Spleen (tissue), 11 donors: ENCODE measurements around the gene ABCA4. TPM values are rescaled to one million over a fixed set of nuclear protein-coding genes. Genes with fewer than 3 reads are reported as not detected.

ENCODE experiments used
- DNase-seq: peaks from one replicate; pipeline ENCODE4 v3.0.0-alpha.2; 2020
- H3K27ac ChIP-seq, 8 donors: fragments of 200-600 bp; sonication (generic) in 7 of 8; 1 replicate in 4 of 8; 2 replicates in 4 of 8; pipeline versions ENCODE4 v1.5.0 to v1.8.0; 2016 to 2021; ENCODE audit warnings: inconsistent platforms in 4 of 8, mild to moderate bottlenecking in 4 of 8, moderate library complexity in 1 of 8
- H3K27me3 ChIP-seq, 7 donors: fragments of 200-600 bp; sonication (generic) in 6 of 7; replicated peaks in 1 of 7; 1 replicate in 4 of 7; 2 replicates in 3 of 7; pipeline versions ENCODE4 v1.5.0 to v1.8.0; 2016 to 2021; ENCODE audit warnings: inconsistent platforms in 3 of 7, mild to moderate bottlenecking in 1 of 7
- H3K36me3 ChIP-seq, 6 donors: fragments of 200-600 bp; sonication (generic) in 5 of 6; 1 replicate in 4 of 6; 2 replicates in 2 of 6; pipeline versions ENCODE4 v1.5.0 to v1.8.0; 2016 to 2021; ENCODE audit warnings: inconsistent platforms in 2 of 6
- H3K4me1 ChIP-seq, 6 donors: fragments of 200-600 bp; sonication (generic) in 5 of 6; 1 replicate in 3 of 6; 2 replicates in 3 of 6; pipeline versions ENCODE4 v1.5.0 to v1.8.0; 2016 to 2021; ENCODE audit warnings: inconsistent platforms in 3 of 6
- H3K4me3 ChIP-seq, 8 donors: fragments of 200-600 bp; sonication (generic) in 7 of 8; 1 replicate in 4 of 8; 2 replicates in 4 of 8; pipeline versions ENCODE4 v1.5.0 to v1.8.0; 2016 to 2021; ENCODE audit warnings: inconsistent platforms in 4 of 8, mild to moderate bottlenecking in 4 of 8, moderate library complexity in 2 of 8
- H3K9me3 ChIP-seq, 8 donors: fragments of 200-600 bp; sonication (generic) in 7 of 8; 1 replicate in 4 of 8; 2 replicates in 4 of 8; pipeline versions ENCODE4 v1.5.0 to v1.8.0; 2016 to 2021; ENCODE audit warnings: inconsistent platforms in 4 of 8
- POLR2A ChIP-seq, 3 donors: fragments of 450-650 bp; IDR thresholded peaks; one replicate each; pipeline ENCODE4 v1.5.1; 2017; ENCODE audit warnings: antibody characterized with exemption in 3 of 3, mild to moderate bottlenecking in 1 of 3
- POLR2AphosphoS5 ChIP-seq, 3 donors: sonication (generic); formaldehyde crosslinking; IDR thresholded peaks; one replicate each; pipeline ENCODE4 v1.5.1; 2017; ENCODE audit warnings: antibody characterized with exemption in 3 of 3
- WGBS, 5 donors: extraction: QIAGEN DNeasy Blood & Tissue Kit in 3 of 5; methylation state at CpG; one replicate each; pipeline versions ENCODE4 v1.1.5 to v1.1.7; 2013 to 2018; 5-methylcytosine and 5-hydroxymethylcytosine counted together
- intact Hi-C: fragments of 100-400 bp; cut with DNase I; formaldehyde crosslinking; loops from one replicate; pipeline ENCODE4 v1.15.0; 2023; ENCODE audit warnings: low total_unique reads
- polyA plus RNA-seq, 3 donors: library from polyadenylated mRNA; stranded (reverse); fragments of 200-250 nt; gene quantifications; one replicate each; pipeline ENCODE4 v1.2.1, GENCODE V29; 2013
- total RNA-seq, 7 donors: library from RNA; depleted of rRNA in 3 of 7; stranded (reverse); fragments of >200 nt in 3 of 7; fragmentation: NEBNext Ultra II Directional in 4 of 7; extraction: Animal tissue kit (Norgen Biotek cat#: 25700) in 4 of 7; gene quantifications; one replicate each; pipeline versions ENCODE4 v1.1.0 to v1.2.1, GENCODE V29; 2016 to 2021
- TF ChIP-seq, protein P1 (sequence below), 11 experiments: fragments of 200-600 bp in 7 of 11; fragments of 450-650 bp in 4 of 11; sonication (generic) in 4 of 11; IDR thresholded peaks in 8 of 11; conservative IDR thresholded peaks in 3 of 11; 1 replicate in 7 of 11; 2 replicates in 4 of 11; pipeline versions ENCODE4 v1.4.0 to v1.8.0; 2016 to 2021; ENCODE audit warnings: antibody characterized with exemption in 11 of 11, inconsistent platforms in 4 of 11, mild to moderate bottlenecking in 1 of 11
- donor health status: healthy with polysubstance abuse.
- donor health status: DM: no; HTN: no; CAD: no; lungs with moderate emphysema.
- donor health status: DM: no; HTN: no; CAD: no.
- donor health status: Bipolar disorder and iron deficiency.
- donor health status: healthy.
- donor health status: DM: no; HTN: no; CAD: no.
- donor health status: DM: yes; HTN: yes; CAD: no.

ABCA4 gene
- total and polyA plus RNA-seq, 10 donors = 0.04 to 0.64 (median 0.24) TPM

DNA sequence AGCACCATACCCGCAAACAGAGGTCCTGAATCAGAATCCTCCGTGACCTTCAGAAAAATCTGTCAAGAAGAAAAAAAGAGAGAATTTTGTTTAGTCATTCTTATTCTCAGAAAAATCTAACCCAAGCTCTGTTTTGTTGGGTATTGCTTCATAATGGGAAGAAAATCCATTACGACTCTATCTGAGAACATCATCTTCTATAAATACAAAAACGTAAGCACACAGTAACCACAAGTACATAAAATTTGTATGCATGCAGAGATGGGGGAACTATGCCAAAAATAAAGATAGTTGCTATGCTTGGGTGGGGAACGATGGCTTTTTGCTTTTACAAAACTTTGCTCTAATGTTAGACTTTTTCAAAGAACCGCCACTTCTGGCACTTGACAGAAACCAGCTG lies 84.2 kb downstream of the ABCA4 start:
- peaks cover 0 to 19% (median 3%) of the 10 kb centered on the region in 6 donors for H3K4me1 ChIP-seq
- H3K27ac ChIP-seq = no peak overlapping the region
- no peak for TF ChIP-seq POLR2A (IDR thresholded peaks at IDR 0.05)
- TF ChIP-seq, protein P1, sequence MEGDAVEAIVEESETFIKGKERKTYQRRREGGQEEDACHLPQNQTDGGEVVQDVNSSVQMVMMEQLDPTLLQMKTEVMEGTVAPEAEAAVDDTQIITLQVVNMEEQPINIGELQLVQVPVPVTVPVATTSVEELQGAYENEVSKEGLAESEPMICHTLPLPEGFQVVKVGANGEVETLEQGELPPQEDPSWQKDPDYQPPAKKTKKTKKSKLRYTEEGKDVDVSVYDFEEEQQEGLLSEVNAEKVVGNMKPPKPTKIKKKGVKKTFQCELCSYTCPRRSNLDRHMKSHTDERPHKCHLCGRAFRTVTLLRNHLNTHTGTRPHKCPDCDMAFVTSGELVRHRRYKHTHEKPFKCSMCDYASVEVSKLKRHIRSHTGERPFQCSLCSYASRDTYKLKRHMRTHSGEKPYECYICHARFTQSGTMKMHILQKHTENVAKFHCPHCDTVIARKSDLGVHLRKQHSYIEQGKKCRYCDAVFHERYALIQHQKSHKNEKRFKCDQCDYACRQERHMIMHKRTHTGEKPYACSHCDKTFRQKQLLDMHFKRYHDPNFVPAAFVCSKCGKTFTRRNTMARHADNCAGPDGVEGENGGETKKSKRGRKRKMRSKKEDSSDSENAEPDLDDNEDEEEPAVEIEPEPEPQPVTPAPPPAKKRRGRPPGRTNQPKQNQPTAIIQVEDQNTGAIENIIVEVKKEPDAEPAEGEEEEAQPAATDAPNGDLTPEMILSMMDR (IDR thresholded peaks at IDR 0.05 in 8 of 11, conservative IDR thresholded peaks at IDR 0.05 in 3 of 11) = no peak
- no peak for TF ChIP-seq POLR2AphosphoS5 (IDR thresholded peaks at IDR 0.05)
- H3K4me3 ChIP-seq = no peak overlapping the region
- peaks cover 0 to 23% (median 0%) of the 10 kb centered on the region in 7 donors for H3K27me3 ChIP-seq
- no peaks in the 10 kb centered on the region for H3K36me3 ChIP-seq
- intact Hi-C loops = no loop called here
- no peaks in the 10 kb centered on the region for H3K9me3 ChIP-seq
- DNase-seq = no peak
- WGBS, 5 donors = 61 to 70% (median 63%) methylated on average over 6 of the region's 6 CpGs

DNA sequence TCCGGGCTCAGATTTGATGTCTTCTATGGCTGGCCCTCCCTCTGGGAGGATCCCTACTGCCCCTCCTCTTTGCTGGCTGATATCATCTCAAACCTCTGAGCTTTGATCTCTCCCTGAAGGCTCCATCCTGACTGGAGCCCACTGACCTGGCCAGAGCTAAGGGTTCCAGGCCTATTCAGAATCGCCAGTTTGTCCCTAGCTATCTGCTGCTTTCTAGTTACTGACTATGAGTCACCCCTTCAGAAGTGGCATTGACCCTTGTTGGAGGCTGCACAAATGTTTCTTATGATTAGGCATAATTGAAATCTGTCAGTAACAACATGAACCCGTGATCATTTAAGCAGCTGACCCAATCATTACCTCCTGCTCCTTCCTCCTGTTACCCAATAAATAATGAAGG lies 87.1 kb downstream of the ABCA4 start:
- Histone ChIP-seq H3K4me1 (peaks cover 0 to 9% (median 0%) of the 10 kb centered on the region in 6 donors), H3K9me3 (no peaks in the 10 kb centered on the region), H3K4me3 (no peak overlapping the region), H3K27me3 (peaks cover 0 to 16% (median 0%) of the 10 kb centered on the region in 7 donors), H3K27ac (no peak overlapping the region), H3K36me3 (no peaks in the 10 kb centered on the region)
- DNase-seq = no peak
- 64 to 79% (median 72%) methylated on average over 3 of the region's 3 CpGs for WGBS, 5 donors
- intact Hi-C loops = no loop called here
- no peak for TF ChIP-seq POLR2AphosphoS5 (IDR thresholded peaks at IDR 0.05)
- TF ChIP-seq, protein P1 (IDR thresholded peaks at IDR 0.05 in 8 of 11, conservative IDR thresholded peaks at IDR 0.05 in 3 of 11) = no peak
- TF ChIP-seq POLR2A (IDR thresholded peaks at IDR 0.05) = no peak

DNA sequence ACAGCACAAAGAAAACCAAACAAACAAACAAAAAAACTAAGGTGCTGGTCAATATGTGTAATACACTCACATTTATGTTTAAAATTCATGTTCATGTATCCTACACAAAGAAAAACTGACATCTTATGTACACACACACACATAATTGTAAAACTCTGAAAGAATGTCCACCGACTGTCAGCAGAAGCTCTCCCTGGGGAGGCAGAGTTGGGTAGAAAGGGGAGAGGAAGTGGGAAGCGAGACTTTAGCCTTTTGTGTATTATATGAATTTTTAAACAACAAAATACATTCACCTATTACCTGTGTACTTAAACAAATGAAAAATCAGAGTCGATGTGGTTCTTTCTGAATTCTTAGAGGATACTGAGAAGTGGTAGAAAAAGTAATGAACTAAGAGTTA lies 88.3 kb downstream of the ABCA4 start:
- Histone ChIP-seq H3K27ac (no peak overlapping the region), H3K36me3 (no peaks in the 10 kb centered on the region), H3K9me3 (no peaks in the 10 kb centered on the region), H3K4me3 (no peak overlapping the region), H3K4me1 (peaks cover 0 to 6% (median 0%) of the 10 kb centered on the region in 6 donors), H3K27me3 (peaks cover 0 to 6% (median 0%) of the 10 kb centered on the region in 7 donors)
- TF ChIP-seq, protein P1 (IDR thresholded peaks at IDR 0.05 in 8 of 11, conservative IDR thresholded peaks at IDR 0.05 in 3 of 11) = no peak
- TF ChIP-seq POLR2AphosphoS5 (IDR thresholded peaks at IDR 0.05) (no peak), POLR2A (IDR thresholded peaks at IDR 0.05) (no peak)
- no peak for DNase-seq
- WGBS, 5 donors = 62 to 78% (median 68%) methylated on average over 3 of the region's 3 CpGs
- intact Hi-C loops = no loop called here

DNA sequence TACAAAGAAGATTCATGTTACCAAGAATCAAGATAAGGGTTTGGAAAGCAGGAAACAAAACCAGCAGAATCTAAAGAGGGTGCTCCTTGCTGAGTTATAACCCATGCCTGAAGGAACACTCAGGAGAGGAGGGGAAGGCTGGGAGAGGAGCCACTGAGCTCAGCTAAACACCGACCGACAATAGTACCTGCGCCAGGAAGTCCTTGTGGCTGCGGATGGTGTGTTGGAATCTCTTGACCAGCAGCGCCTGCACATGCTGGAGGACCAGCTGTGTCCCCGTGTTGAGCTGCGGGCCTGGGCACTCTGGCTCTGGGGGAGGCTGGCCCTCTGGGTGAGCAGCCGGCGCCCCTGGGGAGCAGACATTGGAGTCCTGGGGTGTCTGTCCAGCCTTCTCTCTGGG lies 89.4 kb downstream of the ABCA4 start:
- no peaks in the 10 kb centered on the region for H3K9me3 ChIP-seq
- H3K4me1 ChIP-seq = peaks cover 0 to 6% (median 0%) of the 10 kb centered on the region in 6 donors
- H3K27me3 ChIP-seq = no peaks in the 10 kb centered on the region
- intact Hi-C loops = no loop called here
- H3K4me3 ChIP-seq = no peak overlapping the region
- no peak for TF ChIP-seq POLR2A (IDR thresholded peaks at IDR 0.05)
- 81 to 87% (median 86%) methylated on average over 7 to 9 of the region's 9 CpGs for WGBS, 5 donors
- H3K27ac ChIP-seq = no peak overlapping the region
- DNase-seq = no peak
- H3K36me3 ChIP-seq = no peaks in the 10 kb centered on the region

DNA sequence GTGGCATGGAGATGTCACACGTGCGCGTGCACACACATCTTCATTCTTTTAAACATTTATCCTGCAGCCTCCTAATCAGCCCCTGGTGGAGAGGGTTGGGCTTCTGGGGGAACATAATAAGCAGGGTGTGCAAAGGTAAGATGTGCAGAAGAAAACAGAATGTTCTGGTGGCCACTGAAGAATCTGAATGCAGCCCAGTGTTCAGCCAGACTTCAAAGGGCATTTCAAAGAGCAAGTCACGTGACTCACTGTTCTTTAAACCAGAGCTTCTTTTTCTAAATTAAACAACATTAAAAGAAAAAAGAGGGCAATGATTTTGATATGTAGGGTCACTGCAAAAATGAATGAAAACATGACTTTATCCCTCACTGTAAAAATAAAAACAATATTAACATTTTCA lies 89.8 kb downstream of the ABCA4 start:
- Histone ChIP-seq H3K36me3 (no peaks in the 10 kb centered on the region), H3K9me3 (no peaks in the 10 kb centered on the region), H3K27me3 (peaks cover 0 to 1% (median 0%) of the 10 kb centered on the region in 7 donors), H3K27ac (no peak overlapping the region), H3K4me1 (peaks cover 0 to 8% (median 0%) of the 10 kb centered on the region in 6 donors), H3K4me3 (no peak overlapping the region)
- intact Hi-C loops = no loop called here
- no peak for DNase-seq
- no peak for TF ChIP-seq POLR2A (IDR thresholded peaks at IDR 0.05)
- TF ChIP-seq, protein P1 (IDR thresholded peaks at IDR 0.05 in 8 of 11, conservative IDR thresholded peaks at IDR 0.05 in 3 of 11) = no peak
- no peak for TF ChIP-seq POLR2AphosphoS5 (IDR thresholded peaks at IDR 0.05)
- 88 to 94% (median 92%) methylated on average over 4 of the region's 4 CpGs for WGBS, 5 donors
